ENCODE data around the gene VPS37B.

DNA sequence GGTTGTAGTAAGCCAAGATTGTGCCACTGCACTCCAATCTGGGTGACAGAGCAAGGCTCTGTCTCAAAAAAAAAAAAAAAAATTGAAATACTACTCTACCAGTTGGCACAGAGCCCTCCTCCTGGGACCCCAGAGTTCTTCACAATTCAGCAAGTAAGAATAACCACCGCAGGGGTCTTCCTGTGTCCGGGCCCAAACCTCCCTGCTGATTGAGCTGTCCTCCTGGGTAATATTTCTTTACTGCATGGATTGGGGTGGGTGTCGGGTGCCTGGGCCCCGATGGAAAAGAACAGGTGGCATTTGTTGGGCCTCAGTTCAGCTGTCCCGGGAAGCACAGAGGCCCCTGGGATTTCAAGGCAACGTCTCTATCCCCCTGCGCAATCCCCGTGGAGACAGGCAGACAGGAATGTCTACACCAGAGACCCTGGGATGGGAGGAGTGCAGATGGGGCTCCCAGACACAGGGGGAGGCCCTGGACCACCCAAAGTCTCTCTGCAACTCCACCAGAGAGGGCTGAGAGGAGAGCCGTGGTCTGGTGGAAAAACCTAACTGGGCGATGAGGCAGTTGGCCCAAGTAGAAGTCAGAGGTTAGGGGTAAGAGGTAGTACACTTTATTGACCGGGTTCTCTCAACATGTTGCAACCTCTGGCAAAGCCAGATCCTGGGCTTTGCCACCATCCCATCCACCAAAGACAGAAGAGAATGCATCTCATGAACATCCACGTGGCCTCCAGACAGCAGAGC, 32.7 kb upstream of the VPS37B start:
- TF ChIP-seq CTCF (IDR thresholded peaks at IDR 0.05) (no peak), POLR2A (IDR thresholded peaks at IDR 0.05) (no peak), EP300 (IDR thresholded peaks at IDR 0.05) (no peak)
